Glutamatergic neuron (in vitro differentiated cells): Measurements from ENCODE around the gene ATP8A2. TPM values are rescaled to one million over a fixed set of nuclear protein-coding genes. Genes with fewer than 3 reads are reported as not detected.

Source experiments
- DNase-seq: peaks from one replicate; pipeline ENCODE4 v3.0.0; 2022
- H3K27ac Mint-ChIP-seq: one replicate; pipeline ENCODE4 v1.8.0; 2020; ENCODE audit warnings: mild to moderate bottlenecking, mixed read lengths, inconsistent platforms; ENCODE audit not compliant: unreplicated experiment
- H3K27me3 Mint-ChIP-seq: one replicate; pipeline ENCODE4 v1.8.0; 2020; ENCODE audit warnings: mild to moderate bottlenecking, moderate library complexity, mixed read lengths, inconsistent platforms; ENCODE audit not compliant: unreplicated experiment
- H3K36me3 Mint-ChIP-seq: one replicate; pipeline ENCODE4 v1.8.0; 2020; ENCODE audit warnings: mild to moderate bottlenecking, mixed read lengths, inconsistent platforms; ENCODE audit not compliant: unreplicated experiment
- H3K4me1 Mint-ChIP-seq: one replicate; pipeline ENCODE4 v1.8.0; 2020; ENCODE audit warnings: mild to moderate bottlenecking, low read depth, mixed read lengths, inconsistent platforms; ENCODE audit not compliant: unreplicated experiment
- H3K4me3 Mint-ChIP-seq: one replicate; pipeline ENCODE4 v1.8.0; 2020; ENCODE audit warnings: mild to moderate bottlenecking, mixed read lengths, inconsistent platforms; ENCODE audit not compliant: unreplicated experiment
- H3K9me3 Mint-ChIP-seq: one replicate; pipeline ENCODE4 v1.8.0; 2020; ENCODE audit warnings: mild to moderate bottlenecking, moderate library complexity, mixed read lengths, inconsistent platforms; ENCODE audit not compliant: unreplicated experiment
- CTCF ChIP-seq: fragments of 200-600 bp; sonication (generic); IDR thresholded peaks from one replicate; pipeline ENCODE4 v1.5.0; 2021; ENCODE audit not compliant: partially characterized antibody, unreplicated experiment
- total RNA-seq: library from RNA; stranded (reverse); fragmentation: NEBNext Ultra II Directional; extraction: Animal tissue kit (Norgen Biotek cat#: 25700); gene quantifications from one replicate; pipeline ENCODE4 v1.2.1, GENCODE V29; 2021; ENCODE audit not compliant: unreplicated experiment

ATP8A2 gene
- total RNA-seq, 1 donor from 2014 or later: 70.1 TPM

DNA sequence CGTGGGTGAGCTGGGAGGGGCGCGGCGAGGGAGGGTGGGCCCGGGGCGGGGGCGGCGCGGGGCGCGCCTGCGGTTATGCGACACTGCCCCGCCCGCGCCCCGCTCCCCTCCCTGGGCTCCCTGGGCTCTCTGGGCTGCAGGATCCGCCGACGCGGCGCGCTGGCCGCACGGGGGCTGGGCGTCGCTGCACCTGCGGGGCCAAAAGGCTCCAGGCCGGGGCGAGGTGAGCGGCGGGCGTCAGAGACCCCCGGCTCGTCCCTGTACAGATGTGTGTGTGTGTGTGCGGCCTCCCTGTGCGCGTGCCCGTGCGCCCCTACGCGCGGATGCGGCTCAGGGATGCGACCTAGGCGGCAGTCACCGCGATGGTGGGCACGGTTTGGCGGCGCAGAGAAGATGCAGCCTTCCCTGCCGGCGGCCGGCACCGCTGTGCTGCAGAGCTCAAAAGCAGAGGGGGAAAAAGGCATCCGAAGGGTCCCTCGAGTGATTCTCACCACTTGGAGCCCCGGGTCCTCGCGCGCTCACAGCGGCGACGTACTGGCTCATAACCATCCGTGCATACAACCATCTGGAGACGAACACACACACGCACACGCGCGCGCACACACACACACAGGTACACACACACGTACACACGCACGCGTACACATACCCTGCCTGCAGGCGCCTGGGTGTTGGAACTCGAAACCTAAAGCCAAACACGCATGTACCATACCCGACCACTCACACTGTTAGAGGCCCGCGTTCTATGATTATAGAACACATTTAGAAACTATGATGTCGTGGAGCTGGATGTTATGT lies 709 bp downstream of the ATP8A2 start:
- Mint-ChIP-seq H3K27me3 (peaks cover 21% of the 10 kb centered on the region), H3K4me3 (peak overlapping the region; percentile 92)

DNA sequence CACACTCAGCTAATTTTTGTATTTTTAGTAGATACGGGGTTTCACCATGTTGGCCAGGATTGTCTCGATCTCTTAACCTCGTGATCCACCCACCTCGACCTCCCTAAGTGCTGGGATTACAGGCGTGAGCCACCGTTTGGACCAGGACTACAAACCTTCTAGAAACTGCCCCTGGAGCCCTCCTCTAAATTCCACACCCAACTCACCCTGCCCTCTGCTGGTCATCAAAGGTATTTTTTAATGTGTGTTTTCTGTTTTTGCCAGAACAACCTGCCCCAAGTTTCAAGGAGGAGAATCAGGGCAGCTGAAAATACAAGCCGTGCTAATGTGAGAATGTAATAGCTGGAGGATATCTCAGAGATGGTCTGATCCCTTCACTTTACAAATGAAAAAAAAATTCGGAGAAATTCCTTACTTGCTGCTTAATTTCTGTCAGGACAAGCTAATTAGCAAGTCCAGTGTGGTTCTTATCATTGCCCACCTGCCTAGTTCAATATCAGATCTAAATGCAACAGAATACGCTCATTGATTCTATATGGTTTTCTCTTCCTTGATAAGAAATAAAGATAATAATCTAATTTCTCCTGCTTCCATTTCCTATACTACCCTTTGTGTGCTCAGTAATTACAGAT lies 4.1 kb downstream of the ATP8A2 start:
- Mint-ChIP-seq H3K27ac (peak overlapping the region; percentile 39), H3K27me3 (peaks cover 20% of the 10 kb centered on the region), H3K4me3 (no peak overlapping the region), H3K4me1 (peaks cover 51% of the 10 kb centered on the region), H3K36me3 (peaks cover 13% of the 10 kb centered on the region), H3K9me3 (peaks cover 18% of the 10 kb centered on the region)
- peak; percentile 96 for TF ChIP-seq CTCF
- DNase-seq: peak; percentile 29

More for the DNA sequence above, 709 bp downstream of the ATP8A2 start:
- DNase-seq: peak; percentile 69
- Mint-ChIP-seq H3K4me1 (peaks cover 30% of the 10 kb centered on the region), H3K9me3 (peaks cover 19% of the 10 kb centered on the region), H3K36me3 (peaks cover 10% of the 10 kb centered on the region), H3K27ac (peak overlapping the region; percentile 73)
- TF ChIP-seq CTCF: no peak

DNA sequence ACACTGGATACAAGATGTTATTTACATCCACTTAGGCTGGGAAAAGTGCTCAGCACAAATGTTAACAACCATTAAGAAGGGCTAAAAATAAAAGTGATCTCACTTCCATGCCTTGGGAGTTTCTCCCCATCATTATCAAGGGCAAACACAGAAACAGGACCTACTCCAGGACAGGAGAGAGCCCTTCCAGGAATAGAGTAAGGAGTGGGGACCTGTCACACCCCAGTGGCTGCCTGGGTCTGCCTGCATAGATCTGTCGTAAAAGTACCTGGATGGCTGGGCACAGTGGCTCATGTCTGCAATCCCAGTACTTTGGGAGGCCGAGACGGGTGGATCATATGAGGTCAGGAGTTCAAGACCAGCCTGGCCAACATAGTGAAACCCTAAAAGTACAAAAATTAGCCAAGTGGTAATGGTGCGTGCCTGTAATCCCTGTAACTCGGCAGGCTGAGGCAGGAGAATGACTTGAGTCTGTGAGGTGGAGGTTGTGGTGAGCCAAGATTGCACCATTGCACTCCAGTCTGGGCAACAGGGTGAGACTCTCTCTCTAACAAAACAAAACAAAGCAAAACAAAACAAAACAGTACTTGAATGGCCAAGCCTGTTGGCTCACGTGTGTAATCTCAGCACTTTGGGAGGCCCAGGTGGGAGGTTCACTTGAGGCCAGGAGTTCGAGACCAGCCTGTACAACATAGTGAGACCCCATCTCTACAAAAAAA lies 5.6 kb downstream of the ATP8A2 start:
- Mint-ChIP-seq H3K36me3 (peaks cover 17% of the 10 kb centered on the region), H3K4me1 (peaks cover 59% of the 10 kb centered on the region), H3K9me3 (peaks cover 11% of the 10 kb centered on the region), H3K27ac (no peak overlapping the region), H3K4me3 (no peak overlapping the region), H3K27me3 (peaks cover 12% of the 10 kb centered on the region)
- TF ChIP-seq CTCF: no peak
- DNase-seq: no peak

DNA sequence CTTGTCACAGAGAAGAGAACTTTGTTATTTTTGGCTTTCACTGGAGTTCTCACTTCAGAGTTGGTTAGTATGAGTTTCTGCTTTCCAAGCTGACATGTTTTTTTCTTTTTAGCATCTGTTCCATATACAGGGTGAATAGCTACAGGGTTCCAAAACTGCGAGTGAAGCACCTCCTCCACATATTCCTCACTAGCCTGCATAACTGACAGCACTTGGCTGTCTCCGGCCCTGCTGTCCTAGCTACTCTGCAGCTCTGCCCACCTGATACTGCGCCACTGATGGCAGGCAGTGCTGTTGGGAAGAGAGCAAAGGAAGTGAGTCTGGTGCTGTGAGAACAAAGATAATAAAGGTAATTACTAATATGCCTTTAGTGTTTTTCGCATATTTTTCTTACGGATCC lies 6.8 kb downstream of the ATP8A2 start:
- Mint-ChIP-seq H3K4me1 (peaks cover 54% of the 10 kb centered on the region), H3K9me3 (peaks cover 5% of the 10 kb centered on the region), H3K4me3 (no peak overlapping the region), H3K27me3 (peaks cover 3% of the 10 kb centered on the region), H3K27ac (no peak overlapping the region), H3K36me3 (peaks cover 13% of the 10 kb centered on the region)
- DNase-seq: peak; percentile 30
- TF ChIP-seq CTCF: no peak
